Measurements from ENCODE around the gene QDPR.

QDPR gene

GRCh38 chr4:17526695-17527477, 15.0 kb upstream of the QDPR start:
- DNase-seq = no peak

- no peak for DNase-seq
These were observed 11.8 kb upstream of the QDPR start for GRCh38 chr4:17523662-17524061.

- DNase-seq = no peak
These were observed 9.7 kb upstream of the QDPR start for GRCh38 chr4:17521595-17521994.

- no peak for DNase-seq
These were observed 5.8 kb upstream of the QDPR start for GRCh38 chr4:17517664-17518063.

- DNase-seq = no peak
These were observed 5.1 kb upstream of the QDPR start for GRCh38 chr4:17516980-17517379.

- no peak for DNase-seq
These were observed 3.8 kb upstream of the QDPR start for GRCh38 chr4:17515445-17516407.

GRCh38 chr4:17514865-17515264, 3.0 kb upstream of the QDPR start, which contains the start of gene CLRN2:
CLRN2 (plus strand) TSS chr4:17515165; CDS start chr4:17515267, 102 bp downstream.
- DNase-seq = no peak

GRCh38 chr4:17512973-17513665, 1.2 kb upstream of the QDPR start:
- DNase-seq = no peak

- peak; percentile 20 for DNase-seq
These were observed 361 bp downstream of the QDPR start for GRCh38 chr4:17511509-17511949.

- DNase-seq = no peak
These were observed 839 bp downstream of the QDPR start for GRCh38 chr4:17511051-17511450.

- no peak for DNase-seq
These were observed 1.3 kb downstream of the QDPR start for GRCh38 chr4:17510582-17510981.

GRCh38 chr4:17504081-17504480, 7.8 kb downstream of the QDPR start:
- DNase-seq = no peak

- DNase-seq = no peak
These were observed 9.1 kb downstream of the QDPR start for GRCh38 chr4:17502756-17503155.

GRCh38 chr4:17500574-17500973, 11.3 kb downstream of the QDPR start:
- no peak for DNase-seq

- DNase-seq = no peak
These were observed 13.9 kb downstream of the QDPR start for GRCh38 chr4:17497890-17498523.

GRCh38 chr4:17494258-17495190, 17.4 kb downstream of the QDPR start:
- no peak for DNase-seq

- DNase-seq = no peak
These were observed 18.3 kb downstream of the QDPR start for GRCh38 chr4:17493619-17494018.

- no peak for DNase-seq
These were observed 19.0 kb downstream of the QDPR start for GRCh38 chr4:17492876-17493275.

GRCh38 chr4:17492058-17492741, 19.7 kb downstream of the QDPR start:
- DNase-seq = no peak

- DNase-seq = no peak
These were observed 20.7 kb downstream of the QDPR start for GRCh38 chr4:17491196-17491595.

GRCh38 chr4:17490575-17491059, 21.3 kb downstream of the QDPR start:
- no peak for DNase-seq
